H9 (cell line): ENCODE measurements around the gene WDR38. TPM values are rescaled to one million over a fixed set of nuclear protein-coding genes. Genes with fewer than 3 reads are reported as not detected.
A peak's percentile ranks its signal among the peaks of the same experiment; 100 is the strongest.

Source experiments
- DNase-seq: peaks from one replicate; pipeline ENCODE4 v3.0.0-alpha.2; 2017
- H2AFZ ChIP-seq: one replicate; pipeline ENCODE4 v1.6.1; 2013; ENCODE audit warnings: mild to moderate bottlenecking, low read length, control low read depth, moderate library complexity
- H2AK5ac ChIP-seq: 2 replicates; pipeline ENCODE4 v1.6.1; 2013; ENCODE audit warnings: low read length, control low read depth, mixed read lengths; ENCODE audit not compliant: insufficient read length
- H2BK120ac ChIP-seq: one replicate; pipeline ENCODE4 v1.6.1; 2013; ENCODE audit warnings: low read depth, mild to moderate bottlenecking, low read length, control low read depth, inconsistent platforms; ENCODE audit not compliant: poor library complexity, severe bottlenecking
- H2BK12ac ChIP-seq: 2 replicates; pipeline ENCODE4 v1.6.1; 2013; ENCODE audit warnings: low read length, control low read depth, mixed read lengths, low read depth; ENCODE audit not compliant: insufficient read length
- H2BK15ac ChIP-seq: 2 replicates; pipeline ENCODE4 v1.6.1; 2013; ENCODE audit warnings: low read depth, low read length, control low read depth
- H2BK20ac ChIP-seq: one replicate; pipeline ENCODE4 v1.6.1; 2013; ENCODE audit warnings: low read depth, mild to moderate bottlenecking, low read length, control low read depth, inconsistent platforms; ENCODE audit not compliant: poor library complexity, severe bottlenecking
- H2BK5ac ChIP-seq: 2 replicates; pipeline ENCODE4 v1.6.1; 2013; ENCODE audit warnings: low read length, control low read depth, mixed read lengths; ENCODE audit not compliant: insufficient read length
- H3K14ac ChIP-seq: 2 replicates; pipeline ENCODE4 v1.6.1; 2013; ENCODE audit warnings: low read length, control low read depth; ENCODE audit not compliant: insufficient read depth
- H3K18ac ChIP-seq: 2 replicates; pipeline ENCODE4 v1.6.1; 2013; ENCODE audit warnings: low read depth, mild to moderate bottlenecking, mixed read lengths, low read length, control low read depth; ENCODE audit not compliant: insufficient read length
- H3K23ac ChIP-seq: 2 replicates; pipeline ENCODE4 v1.6.1; 2013; ENCODE audit warnings: low read length, control low read depth, mixed read lengths, low read depth; ENCODE audit not compliant: insufficient read length
- H3K23me2 ChIP-seq: 2 replicates; pipeline ENCODE4 v1.6.1; 2013; ENCODE audit warnings: low read depth, mild to moderate bottlenecking, mixed read lengths, low read length, control low read depth; ENCODE audit not compliant: insufficient read length, poor library complexity, severe bottlenecking
- H3K27ac ChIP-seq: 2 replicates; pipeline ENCODE4 v1.5.1; 2013; ENCODE audit warnings: low read length, control low read depth, mixed read lengths, low read depth; ENCODE audit not compliant: insufficient read length
- H3K27me3 ChIP-seq: 2 replicates; pipeline ENCODE4 v1.6.1; 2013; ENCODE audit warnings: low read length, control low read depth, inconsistent platforms; ENCODE audit not compliant: insufficient read depth
- H3K4ac ChIP-seq: 2 replicates; pipeline ENCODE4 v1.6.1; 2013; ENCODE audit warnings: low read depth, mild to moderate bottlenecking, control low read depth, inconsistent platforms, low read length, moderate library complexity
- H3K4me1 ChIP-seq: 2 replicates; pipeline ENCODE4 v1.6.1; 2013; ENCODE audit warnings: low read length, control low read depth, inconsistent platforms; ENCODE audit not compliant: insufficient read depth
- H3K4me2 ChIP-seq: 2 replicates; pipeline ENCODE4 v1.6.1; 2013; ENCODE audit warnings: low read length, control low read depth, mixed read lengths; ENCODE audit not compliant: insufficient read length, insufficient read depth
- H3K56ac ChIP-seq: 2 replicates; pipeline ENCODE4 v1.6.1; 2013; ENCODE audit warnings: low read depth, mild to moderate bottlenecking, mixed read lengths, low read length, control low read depth; ENCODE audit not compliant: insufficient read length
- H3K79me1 ChIP-seq: 2 replicates; pipeline ENCODE4 v1.6.1; 2013; ENCODE audit warnings: low read depth, mild to moderate bottlenecking, moderate library complexity, low read length, control low read depth, inconsistent platforms; ENCODE audit not compliant: insufficient read depth, poor library complexity, severe bottlenecking
- H3K79me2 ChIP-seq: 2 replicates; pipeline ENCODE4 v1.6.1; 2013; ENCODE audit warnings: low read length, control low read depth, inconsistent platforms; ENCODE audit not compliant: insufficient read depth
- H3K9ac ChIP-seq: 2 replicates; pipeline ENCODE4 v1.6.1; 2013; ENCODE audit warnings: low read length, control low read depth, mixed read lengths; ENCODE audit not compliant: insufficient read length; ENCODE audit errors: extremely low read depth
- H3K9me3 ChIP-seq: one replicate; pipeline ENCODE4 v1.6.1; 2013; ENCODE audit warnings: low read depth, low read length, inconsistent platforms; ENCODE audit not compliant: control insufficient read depth
- H3T11ph ChIP-seq: one replicate; pipeline ENCODE4 v1.6.1; 2013; ENCODE audit warnings: mild to moderate bottlenecking, low read length, control low read depth, inconsistent platforms
- H4K20me1 ChIP-seq: one replicate; pipeline ENCODE4 v1.6.1; 2013; ENCODE audit not compliant: control insufficient read depth, insufficient read length, insufficient read depth
- H4K5ac ChIP-seq: 2 replicates; pipeline ENCODE4 v1.6.1; 2013; ENCODE audit warnings: low read depth, mild to moderate bottlenecking, mixed read lengths, low read length, control low read depth; ENCODE audit not compliant: insufficient read length
- H4K8ac ChIP-seq: replicated peaks from 2 replicates; pipeline ENCODE4 v1.6.1; 2013; ENCODE audit warnings: low read length, control low read depth, mixed read lengths, low read depth; ENCODE audit not compliant: insufficient read length
- H4K91ac ChIP-seq: 2 replicates; pipeline ENCODE4 v1.6.1; 2013; ENCODE audit warnings: low read depth, mild to moderate bottlenecking, moderate library complexity, mixed read lengths, low read length, control low read depth; ENCODE audit not compliant: insufficient read length
- H3K27ac Mint-ChIP-seq, 3 experiments: 2 replicates in 2 of 3; 3 replicates in 1 of 3; pipeline ENCODE4 v1.8.0; 2020 to 2021; ENCODE audit warnings: mixed read lengths in 3 of 3, mild to moderate bottlenecking in 1 of 3, moderate library complexity in 1 of 3
- H3K27me3 Mint-ChIP-seq: 2 replicates; pipeline ENCODE4 v1.8.0; 2021; ENCODE audit warnings: low read depth, mild to moderate bottlenecking, moderate library complexity, mixed read lengths
- H3K36me3 Mint-ChIP-seq, 3 experiments: 2 replicates in 2 of 3; 3 replicates in 1 of 3; pipeline ENCODE4 v1.8.0; 2020 to 2021; ENCODE audit warnings: low read depth in 3 of 3, mixed read lengths in 3 of 3; ENCODE audit not compliant: insufficient read depth in 1 of 3
- H3K4me1 Mint-ChIP-seq, 2 experiments: 2 replicates each; pipeline ENCODE4 v1.8.0; 2020; ENCODE audit warnings: mixed read lengths in 2 of 2
- H3K4me3 Mint-ChIP-seq, 2 experiments: 2 replicates in 1 of 2; 3 replicates in 1 of 2; pipeline ENCODE4 v1.8.0; 2020 to 2021; ENCODE audit warnings: mild to moderate bottlenecking in 2 of 2, mixed read lengths in 2 of 2, moderate library complexity in 1 of 2
- H3K9me3 Mint-ChIP-seq, 2 experiments: 2 replicates in 1 of 2; 3 replicates in 1 of 2; pipeline ENCODE4 v1.8.0; 2020; ENCODE audit warnings: mild to moderate bottlenecking in 2 of 2, mixed read lengths in 2 of 2, moderate library complexity in 1 of 2
- WGBS: extraction: QIAGEN DNeasy Blood & Tissue Kit; methylation state at CpG from one replicate; pipeline ENCODE4 v1.1.7; 2013; ENCODE audit warnings: missing lambda C conversion rate, low lambda C conversion rate, mixed read lengths; ENCODE audit not compliant: insufficient read length; ENCODE audit errors: extremely low coverage; 5-methylcytosine and 5-hydroxymethylcytosine counted together
- total RNA-seq: library from RNA; stranded (reverse); gene quantifications from 2 replicates; pipeline ENCODE4 v1.2.1, GENCODE V29; 2021
- TF ChIP-seq, protein P1 (sequence below): fragments of 200-600 bp; sonication (generic); conservative IDR thresholded peaks from 3 replicates; pipeline ENCODE4 v1.8.0; 2021; ENCODE audit warnings: antibody characterized with exemption, mild to moderate bottlenecking

Gene WDR38
- total RNA-seq, 1 experiment from 2014 or later = not detected

DNA sequence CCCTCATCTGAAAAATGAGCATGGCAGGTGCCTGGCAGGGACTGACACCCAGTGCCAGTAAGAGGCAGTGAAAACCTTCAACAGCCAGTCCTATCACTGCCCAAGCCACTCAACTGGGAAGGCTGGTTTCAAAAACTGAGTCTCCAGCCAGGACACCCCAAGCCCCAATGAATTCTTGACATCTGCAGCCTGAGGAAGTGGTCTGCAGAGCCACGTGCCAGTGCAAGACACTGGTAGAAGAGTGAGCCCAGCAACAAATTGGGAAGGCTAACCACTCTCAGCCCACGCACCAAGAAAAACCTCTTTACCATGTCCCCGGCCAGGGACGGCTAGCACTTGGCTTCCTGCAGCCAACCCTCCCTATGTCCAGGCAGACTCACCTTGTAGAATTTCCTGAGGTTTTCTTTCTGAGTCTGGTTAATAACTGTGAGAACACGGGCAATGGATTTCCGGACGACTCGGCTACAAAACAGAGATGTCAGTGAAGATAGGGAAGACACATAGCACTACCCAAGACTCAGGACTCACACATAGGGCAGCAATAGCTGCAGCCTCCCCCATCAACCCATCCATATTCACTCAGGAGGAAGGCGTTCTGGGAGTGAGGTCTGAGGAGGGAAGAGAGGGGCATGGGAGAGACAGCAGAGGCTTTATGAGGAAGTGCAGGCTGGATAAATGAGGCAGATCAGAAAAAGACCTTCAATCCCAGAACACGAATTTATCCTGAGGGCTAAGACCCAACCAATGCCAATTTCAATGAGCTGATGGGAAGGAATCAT is 6.7 kb downstream of the WDR38 start:
- no peak overlapping the region for H4K8ac ChIP-seq
- H3T11ph ChIP-seq = no peak overlapping the region
- H3K4me1 ChIP-seq = 0 out of 2 replicates have a peak, but pooled peaks cover 5% of the 10 kb centered on the region
- no peak overlapping the region for H3K14ac ChIP-seq
- peak overlapping the region; percentile 11 to 98 (median 79); a peak in 5 of 7 replicates for H3K27ac Mint-ChIP-seq
- H3K4me3 Mint-ChIP-seq = peak overlapping the region; percentile 93 to 98
- WGBS = no CpG with 5 or more reads among the region's 10 CpGs
- H3K27me3 Mint-ChIP-seq = no peaks in the 10 kb centered on the region
- H3K9me3 Mint-ChIP-seq = no peaks in the 10 kb centered on the region; a peak in 1 of 5 replicates
- H4K91ac ChIP-seq = no peak overlapping the region
- no peak overlapping the region for H3K27ac ChIP-seq
- H3K4ac ChIP-seq = no peak overlapping the region
- H3K4me1 Mint-ChIP-seq = peaks cover 14 to 25% of the 10 kb centered on the region in 2 experiments
- H3K36me3 Mint-ChIP-seq = peaks cover 41 to 49% (median 44%) of the 10 kb centered on the region in 3 experiments
- H2AFZ ChIP-seq = no peak overlapping the region
- TF ChIP-seq, protein P1, sequence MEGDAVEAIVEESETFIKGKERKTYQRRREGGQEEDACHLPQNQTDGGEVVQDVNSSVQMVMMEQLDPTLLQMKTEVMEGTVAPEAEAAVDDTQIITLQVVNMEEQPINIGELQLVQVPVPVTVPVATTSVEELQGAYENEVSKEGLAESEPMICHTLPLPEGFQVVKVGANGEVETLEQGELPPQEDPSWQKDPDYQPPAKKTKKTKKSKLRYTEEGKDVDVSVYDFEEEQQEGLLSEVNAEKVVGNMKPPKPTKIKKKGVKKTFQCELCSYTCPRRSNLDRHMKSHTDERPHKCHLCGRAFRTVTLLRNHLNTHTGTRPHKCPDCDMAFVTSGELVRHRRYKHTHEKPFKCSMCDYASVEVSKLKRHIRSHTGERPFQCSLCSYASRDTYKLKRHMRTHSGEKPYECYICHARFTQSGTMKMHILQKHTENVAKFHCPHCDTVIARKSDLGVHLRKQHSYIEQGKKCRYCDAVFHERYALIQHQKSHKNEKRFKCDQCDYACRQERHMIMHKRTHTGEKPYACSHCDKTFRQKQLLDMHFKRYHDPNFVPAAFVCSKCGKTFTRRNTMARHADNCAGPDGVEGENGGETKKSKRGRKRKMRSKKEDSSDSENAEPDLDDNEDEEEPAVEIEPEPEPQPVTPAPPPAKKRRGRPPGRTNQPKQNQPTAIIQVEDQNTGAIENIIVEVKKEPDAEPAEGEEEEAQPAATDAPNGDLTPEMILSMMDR = no peak
- H2BK20ac ChIP-seq = no peak overlapping the region
- peak overlapping the region; percentile 78 for H3K4me2 ChIP-seq
- no peak overlapping the region for H2BK12ac ChIP-seq
- H3K18ac ChIP-seq = no peak overlapping the region
- peaks cover 4% of the 10 kb centered on the region for H3K79me1 ChIP-seq
- no peak overlapping the region for H4K5ac ChIP-seq
- peak overlapping the region; percentile 94 for H3K9ac ChIP-seq
- H3K79me2 ChIP-seq = peaks cover 20% of the 10 kb centered on the region; the same call in 1 of the 2 replicates
- no peaks in the 10 kb centered on the region for H4K20me1 ChIP-seq
- no peak overlapping the region for H2BK120ac ChIP-seq
- no peak overlapping the region for H2BK5ac ChIP-seq
- H2AK5ac ChIP-seq = no peak overlapping the region
- no peak overlapping the region for H3K23ac ChIP-seq
- no peaks in the 10 kb centered on the region for H3K27me3 ChIP-seq
- no peak overlapping the region for H3K56ac ChIP-seq
- no peak overlapping the region for H2BK15ac ChIP-seq
- DNase-seq = no peak
- H3K9me3 ChIP-seq = no peaks in the 10 kb centered on the region
- peaks cover 11% of the 10 kb centered on the region for H3K23me2 ChIP-seq
